GM12875 (cell line): ENCODE data around the gene DUSP22.

Experiments used
- H3K4me3 ChIP-seq: one replicate; pipeline ENCODE4 v1.5.1; 2011; ENCODE audit warnings: low read depth, low read length, control low read depth
- TF ChIP-seq, protein P1 (sequence below): IDR thresholded peaks from 2 replicates; pipeline ENCODE4 v1.5.1; 2011; ENCODE audit warnings: low read depth, mild to moderate bottlenecking, control low read depth, inconsistent platforms, low read length, moderate library complexity, borderline replicate concordance; ENCODE audit not compliant: insufficient read depth

Gene DUSP22

DNA sequence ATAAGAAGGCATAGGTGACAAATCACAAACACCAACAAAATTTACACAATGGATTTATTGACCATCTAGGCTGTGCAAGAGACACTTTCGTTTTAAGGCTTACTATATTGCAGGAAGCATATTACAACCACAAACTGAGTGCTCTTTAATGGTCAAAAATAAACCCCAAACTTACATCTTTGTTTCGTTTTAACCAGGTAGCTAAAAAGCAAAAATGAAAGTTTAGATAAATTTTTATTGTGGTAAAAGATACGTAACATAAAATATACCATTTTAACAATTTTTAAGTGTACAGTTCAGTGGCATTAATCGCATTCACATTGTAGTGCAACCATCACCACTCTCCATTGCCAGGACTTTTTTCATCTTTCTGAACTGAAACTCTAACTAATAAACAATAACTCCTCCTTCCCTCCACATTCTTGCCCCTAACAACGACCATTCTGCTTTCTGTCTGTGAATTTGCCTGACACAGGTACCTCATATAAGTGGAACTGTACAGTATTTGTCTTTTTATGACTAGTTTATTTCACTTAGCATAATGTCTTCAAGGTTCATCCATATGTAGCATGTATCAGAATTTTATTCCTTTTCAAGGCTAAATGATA lies 32.3 kb upstream of the DUSP22 start:
- TF ChIP-seq, protein P1, sequence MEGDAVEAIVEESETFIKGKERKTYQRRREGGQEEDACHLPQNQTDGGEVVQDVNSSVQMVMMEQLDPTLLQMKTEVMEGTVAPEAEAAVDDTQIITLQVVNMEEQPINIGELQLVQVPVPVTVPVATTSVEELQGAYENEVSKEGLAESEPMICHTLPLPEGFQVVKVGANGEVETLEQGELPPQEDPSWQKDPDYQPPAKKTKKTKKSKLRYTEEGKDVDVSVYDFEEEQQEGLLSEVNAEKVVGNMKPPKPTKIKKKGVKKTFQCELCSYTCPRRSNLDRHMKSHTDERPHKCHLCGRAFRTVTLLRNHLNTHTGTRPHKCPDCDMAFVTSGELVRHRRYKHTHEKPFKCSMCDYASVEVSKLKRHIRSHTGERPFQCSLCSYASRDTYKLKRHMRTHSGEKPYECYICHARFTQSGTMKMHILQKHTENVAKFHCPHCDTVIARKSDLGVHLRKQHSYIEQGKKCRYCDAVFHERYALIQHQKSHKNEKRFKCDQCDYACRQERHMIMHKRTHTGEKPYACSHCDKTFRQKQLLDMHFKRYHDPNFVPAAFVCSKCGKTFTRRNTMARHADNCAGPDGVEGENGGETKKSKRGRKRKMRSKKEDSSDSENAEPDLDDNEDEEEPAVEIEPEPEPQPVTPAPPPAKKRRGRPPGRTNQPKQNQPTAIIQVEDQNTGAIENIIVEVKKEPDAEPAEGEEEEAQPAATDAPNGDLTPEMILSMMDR = no peak
- H3K4me3 ChIP-seq = no peak overlapping the region

DNA sequence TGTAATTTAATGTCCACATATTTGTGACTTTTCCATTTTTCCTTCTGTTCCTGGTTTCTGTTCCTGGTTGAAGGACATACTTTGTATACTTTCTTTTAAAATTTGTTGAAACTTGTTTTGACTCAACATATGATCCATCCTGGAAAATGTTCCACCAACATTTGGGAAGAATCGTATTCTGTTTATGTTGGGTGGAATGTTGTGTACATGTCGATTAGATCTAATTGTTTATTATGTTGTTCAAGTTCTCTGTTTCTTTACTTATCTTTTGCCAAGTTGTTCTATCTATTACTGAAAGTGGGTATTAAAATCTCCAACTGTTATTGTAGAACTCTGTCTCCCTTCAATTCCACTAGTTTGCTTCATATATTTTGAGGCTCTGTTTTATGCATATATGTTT lies 27.7 kb upstream of the DUSP22 start:
- H3K4me3 ChIP-seq = no peak overlapping the region
- TF ChIP-seq, protein P1 = no peak

- no peak overlapping the region for H3K4me3 ChIP-seq
- TF ChIP-seq, protein P1 = no peak
Observed at GRCh38 chr6:268394-268935, 23.8 kb upstream of the DUSP22 start.

DNA sequence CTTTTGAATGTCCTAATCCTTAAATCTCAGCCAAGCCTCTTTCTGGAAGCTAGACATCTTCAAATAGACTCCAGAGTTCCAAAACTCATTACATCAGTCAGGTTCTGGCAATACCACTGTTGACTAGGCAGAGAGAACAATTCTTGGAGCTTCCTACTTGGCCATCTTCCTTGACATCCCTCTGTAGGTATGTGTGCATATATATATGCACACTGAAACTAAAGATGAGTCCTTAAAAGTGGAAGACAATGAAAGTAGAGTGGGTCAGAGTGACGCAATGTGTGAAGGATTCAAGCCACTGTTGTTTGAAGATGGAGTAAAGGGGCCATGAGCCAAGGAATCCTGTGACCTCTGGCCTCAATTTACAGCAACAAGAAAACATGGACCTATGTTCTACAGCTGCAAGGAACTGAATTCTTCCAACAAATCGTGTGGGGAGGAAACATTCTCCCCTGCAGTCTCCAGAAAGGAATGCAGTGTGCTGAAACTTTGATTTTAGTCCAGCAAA lies 18.7 kb upstream of the DUSP22 start:
- no peak overlapping the region for H3K4me3 ChIP-seq
- TF ChIP-seq, protein P1 = no peak

- H3K4me3 ChIP-seq = no peak overlapping the region
- TF ChIP-seq, protein P1 = no peak
Observed at GRCh38 chr6:277746-278145, 14.5 kb upstream of the DUSP22 start.

GRCh38 chr6:278494-278893 lies 13.8 kb upstream of the DUSP22 start:
- TF ChIP-seq, protein P1 = no peak
- no peak overlapping the region for H3K4me3 ChIP-seq
